Germinal center (tissue), 1 donor: ENCODE measurements around the gene CDKN3.
"Not testable (repeated sequence)": the region's sequence is repeated elsewhere in the genome, so short reads cannot be mapped to it uniquely, and the experiment has no call there.

ENCODE experiments used
- DNase-seq: peaks from one replicate; pipeline ENCODE4 v3.0.0; 2012; ENCODE audit warnings: mixed read lengths, low spot score

Gene CDKN3

DNA sequence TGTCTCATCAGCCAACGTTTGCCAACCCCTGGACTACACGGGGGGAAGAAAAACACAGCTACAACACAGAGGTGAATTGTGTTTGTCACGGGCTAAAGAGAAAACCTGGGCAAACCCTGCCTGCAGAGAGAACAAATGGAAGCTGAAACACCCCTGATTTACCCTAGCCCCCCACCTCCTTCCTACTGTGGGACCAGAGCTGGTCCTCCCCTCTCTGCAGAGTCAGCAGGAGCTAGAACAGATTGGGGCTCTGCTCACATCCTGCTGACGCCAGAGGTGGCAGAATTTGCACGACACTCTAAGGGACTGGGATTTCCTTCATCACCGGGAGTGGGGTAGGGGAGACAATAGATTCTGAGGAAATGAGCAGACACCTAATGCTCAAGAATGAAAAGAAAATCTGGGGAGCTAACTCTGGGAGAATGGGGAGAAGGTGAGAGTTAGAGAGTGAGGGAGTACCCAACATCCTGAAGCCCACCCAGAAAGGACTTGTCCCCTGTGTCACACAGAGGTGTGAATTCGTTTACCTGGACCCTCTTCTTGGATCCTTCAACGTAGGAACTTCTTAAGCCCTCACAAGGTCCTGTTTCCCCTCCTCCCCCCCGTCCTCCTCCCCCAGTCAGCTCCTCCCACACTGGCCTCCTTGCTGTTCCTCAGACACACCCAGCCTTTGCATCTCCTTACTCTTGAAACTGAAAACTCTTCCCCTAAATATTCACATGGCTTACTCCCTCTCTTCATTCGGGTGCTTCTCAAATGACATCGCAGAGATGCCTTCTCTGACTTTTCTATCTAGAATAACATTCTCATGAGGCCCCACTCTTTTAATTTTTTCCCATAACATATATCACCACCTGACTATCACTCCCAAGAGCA lies 26.2 kb upstream of the CDKN3 start:
- DNase-seq, result no peak

DNA sequence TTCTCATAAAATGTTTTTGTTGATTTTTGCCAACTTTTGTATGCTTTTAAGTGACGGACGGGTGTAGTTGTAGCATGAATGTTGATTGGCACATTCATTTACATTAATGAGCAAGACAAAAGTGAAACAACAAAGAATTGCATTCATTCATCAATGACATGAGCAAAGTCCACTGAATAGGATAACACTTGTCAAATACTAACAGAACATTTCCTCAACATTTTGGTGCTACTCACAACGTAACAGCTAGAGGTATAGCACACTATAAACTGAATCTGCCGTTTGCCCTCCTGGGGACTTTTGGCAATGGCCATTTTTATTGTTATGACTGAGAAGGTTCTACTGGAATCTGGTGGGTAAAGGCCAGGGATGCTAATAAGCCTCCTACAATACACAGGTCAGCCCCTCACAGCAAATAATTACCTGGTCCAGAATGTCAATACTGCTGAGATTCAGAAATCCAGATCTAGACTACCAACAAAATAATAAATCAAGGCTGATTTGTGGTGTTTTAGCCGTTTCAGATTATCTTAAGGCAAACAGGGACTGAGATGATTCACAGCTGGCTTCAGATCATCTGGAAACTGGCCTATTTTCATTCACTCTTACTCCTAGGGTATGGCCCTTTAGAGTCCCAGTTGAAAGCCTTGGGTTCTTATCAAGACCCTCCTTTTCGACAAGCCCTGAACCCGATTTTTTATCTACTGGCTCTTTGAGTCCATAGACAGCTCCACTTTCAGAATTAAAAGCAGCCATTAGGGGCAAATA lies 22.5 kb upstream of the CDKN3 start:
- DNase-seq, result no peak

DNA sequence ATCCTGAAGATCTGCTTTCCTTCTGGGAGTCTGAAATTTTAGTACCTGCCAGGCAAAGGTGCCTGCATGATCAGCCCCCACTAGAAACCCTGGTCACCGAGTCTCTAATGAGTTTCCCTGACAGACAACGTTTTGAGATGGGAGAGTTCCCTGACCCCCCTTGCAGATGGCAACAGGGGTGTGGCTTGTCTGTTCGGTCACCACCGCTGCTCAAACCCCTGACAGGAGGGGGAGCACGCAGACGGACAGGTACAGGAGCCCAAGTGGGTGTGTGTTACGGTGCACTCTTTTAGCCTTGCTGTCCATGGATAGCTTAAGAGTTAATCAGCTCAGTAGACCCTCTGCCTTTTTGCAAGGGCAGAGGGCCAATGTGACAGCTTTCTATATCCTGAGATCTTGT lies 19.3 kb upstream of the CDKN3 start:
- DNase-seq, result no peak

DNA sequence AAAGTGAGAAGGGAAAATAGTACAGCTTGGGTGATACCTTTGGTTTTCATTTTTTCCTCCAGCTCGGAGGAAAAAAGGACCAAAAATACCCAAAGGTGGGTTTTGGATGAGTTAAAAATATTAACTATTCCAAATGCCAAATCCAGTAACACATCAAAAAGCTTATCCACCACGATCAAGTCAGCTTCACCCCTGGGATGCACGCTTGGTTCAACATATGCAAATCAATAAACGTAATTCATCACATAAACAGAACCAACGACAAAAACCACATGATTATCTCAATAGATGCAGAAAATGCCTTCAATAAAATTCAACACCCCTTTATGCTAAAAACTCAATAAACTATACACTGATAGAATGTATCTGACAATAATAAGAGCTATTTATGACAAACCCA lies 17.9 kb upstream of the CDKN3 start:
- DNase-seq, result not testable (repeated sequence)

DNA sequence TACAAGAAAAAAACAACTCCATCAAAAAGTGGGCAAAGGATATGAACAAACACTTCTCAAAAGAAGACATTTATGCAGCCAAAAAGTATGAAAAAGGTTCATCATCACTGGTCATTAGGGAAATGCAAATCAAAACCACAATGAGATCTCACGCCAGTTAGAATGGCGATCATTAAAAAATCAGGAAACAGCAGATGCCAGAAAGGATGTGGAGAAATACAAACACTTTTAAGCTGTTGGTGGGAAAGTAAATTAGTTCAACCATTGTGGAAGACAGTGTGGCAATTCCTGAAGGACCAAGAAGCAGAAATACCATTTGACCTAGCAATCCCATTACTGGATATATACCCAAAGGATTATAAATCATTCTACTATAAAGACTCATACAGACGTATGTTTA lies 16.2 kb upstream of the CDKN3 start:
- not testable (repeated sequence) for DNase-seq

DNA sequence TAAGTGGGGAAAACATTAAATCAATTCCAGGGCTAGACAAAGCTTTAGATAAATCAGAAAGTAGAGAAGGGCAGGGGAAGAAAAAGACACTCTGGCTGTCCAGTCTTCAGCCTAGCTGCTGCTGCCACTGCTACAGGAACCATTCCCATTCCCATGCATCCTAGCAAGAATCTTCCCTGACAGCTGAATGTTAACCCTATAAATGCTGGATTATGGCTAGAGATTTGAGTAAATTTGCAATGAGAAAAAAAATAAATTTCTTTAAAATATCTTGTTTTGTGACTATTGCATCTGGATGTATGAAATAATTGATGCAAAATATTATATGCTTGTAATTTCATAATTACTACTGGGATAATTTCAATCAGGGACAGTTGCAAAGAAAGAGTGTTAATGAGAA lies 15.0 kb upstream of the CDKN3 start:
- DNase-seq, result no peak

DNA sequence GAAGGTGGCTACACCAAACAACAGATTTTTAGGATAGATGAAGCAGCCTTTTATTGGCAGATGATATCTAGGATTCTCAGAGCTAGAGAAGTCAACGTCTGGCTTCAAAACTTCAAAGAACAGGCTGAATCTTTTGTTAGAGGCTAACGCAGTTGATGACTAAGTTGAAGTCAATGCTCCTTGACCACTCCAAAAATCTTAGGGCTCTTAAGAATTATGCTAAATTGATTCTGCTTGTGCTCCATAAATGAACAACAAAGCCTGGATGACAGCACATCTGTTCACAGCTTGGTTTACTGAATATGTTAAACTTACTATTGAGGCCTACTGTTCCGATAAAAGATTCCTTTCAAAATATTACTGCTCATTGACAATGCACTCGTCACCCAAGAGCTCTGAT lies 13.0 kb upstream of the CDKN3 start:
- no peak for DNase-seq

DNA sequence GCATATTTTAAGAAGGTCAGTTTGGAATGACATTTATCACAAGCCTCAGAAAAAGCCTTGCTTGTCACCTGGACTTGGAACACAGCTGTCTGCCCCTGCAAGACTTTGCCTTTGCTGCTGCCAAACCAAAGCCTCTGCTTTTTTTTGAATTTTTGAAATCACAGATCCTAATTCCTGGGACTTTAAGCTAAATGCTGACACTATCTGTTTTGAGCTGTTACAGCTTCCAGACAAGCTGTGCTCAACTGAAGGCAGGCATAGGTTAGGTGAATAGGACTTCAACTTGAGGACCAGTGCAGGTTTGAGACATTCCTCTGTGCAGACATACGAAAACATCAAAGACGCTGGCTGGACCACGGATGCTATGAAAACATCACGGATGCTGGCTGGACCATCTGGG lies 11.3 kb upstream of the CDKN3 start:
- no peak for DNase-seq

DNA sequence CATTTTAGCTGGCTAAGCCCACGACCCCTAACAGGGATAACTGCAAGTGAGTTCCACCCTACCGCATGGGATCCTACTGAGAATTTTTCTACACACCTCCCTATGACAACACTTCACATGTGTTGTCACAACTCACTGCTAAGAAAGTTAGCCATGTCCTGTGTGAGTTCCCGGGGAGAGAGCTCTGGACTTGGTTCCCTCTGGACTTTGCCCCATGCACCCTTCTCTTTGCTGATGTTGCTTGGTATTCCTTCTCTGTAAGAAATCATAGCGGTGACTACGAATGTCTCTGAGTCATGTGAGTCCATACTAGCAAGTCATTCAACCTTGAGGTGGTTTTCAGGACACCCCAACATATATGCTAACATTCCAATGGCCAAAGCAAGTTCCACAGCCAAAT lies 9.5 kb upstream of the CDKN3 start:
- no peak for DNase-seq

DNA sequence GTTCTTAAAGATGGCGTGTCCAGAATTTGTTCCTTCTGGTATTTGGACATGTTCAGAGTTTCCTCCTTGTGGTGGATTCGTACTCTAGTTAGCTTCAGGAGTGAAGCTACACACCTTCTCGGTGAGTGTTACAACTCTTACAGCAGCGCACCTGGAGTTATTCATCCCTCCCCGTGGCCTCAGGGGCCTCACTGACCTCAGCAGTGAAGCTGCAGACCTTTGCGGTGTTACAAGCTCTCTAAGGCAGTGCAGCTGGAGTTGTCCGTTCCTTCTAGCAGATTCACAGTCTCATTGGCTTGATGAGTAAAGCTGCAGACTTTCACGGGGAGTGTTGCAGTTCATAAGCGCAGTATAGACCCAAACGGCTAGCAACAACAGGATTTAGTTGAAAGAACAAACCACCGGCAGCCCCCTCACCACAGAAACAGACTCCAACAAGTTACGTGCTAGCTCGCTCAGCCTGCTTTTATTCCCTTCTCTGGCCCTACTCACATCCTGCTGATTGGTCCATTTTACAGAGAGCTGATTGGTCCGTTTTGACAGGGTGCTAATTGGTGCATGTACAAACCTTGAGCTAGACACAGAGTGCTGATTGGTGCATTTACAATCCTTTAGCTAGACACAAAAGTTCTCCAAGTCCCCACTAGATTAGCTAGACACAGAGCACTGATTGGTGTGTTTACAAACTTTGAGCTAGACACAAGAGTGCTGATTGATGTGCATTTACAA lies 4.5 kb upstream of the CDKN3 start:
- DNase-seq, result no peak

DNA sequence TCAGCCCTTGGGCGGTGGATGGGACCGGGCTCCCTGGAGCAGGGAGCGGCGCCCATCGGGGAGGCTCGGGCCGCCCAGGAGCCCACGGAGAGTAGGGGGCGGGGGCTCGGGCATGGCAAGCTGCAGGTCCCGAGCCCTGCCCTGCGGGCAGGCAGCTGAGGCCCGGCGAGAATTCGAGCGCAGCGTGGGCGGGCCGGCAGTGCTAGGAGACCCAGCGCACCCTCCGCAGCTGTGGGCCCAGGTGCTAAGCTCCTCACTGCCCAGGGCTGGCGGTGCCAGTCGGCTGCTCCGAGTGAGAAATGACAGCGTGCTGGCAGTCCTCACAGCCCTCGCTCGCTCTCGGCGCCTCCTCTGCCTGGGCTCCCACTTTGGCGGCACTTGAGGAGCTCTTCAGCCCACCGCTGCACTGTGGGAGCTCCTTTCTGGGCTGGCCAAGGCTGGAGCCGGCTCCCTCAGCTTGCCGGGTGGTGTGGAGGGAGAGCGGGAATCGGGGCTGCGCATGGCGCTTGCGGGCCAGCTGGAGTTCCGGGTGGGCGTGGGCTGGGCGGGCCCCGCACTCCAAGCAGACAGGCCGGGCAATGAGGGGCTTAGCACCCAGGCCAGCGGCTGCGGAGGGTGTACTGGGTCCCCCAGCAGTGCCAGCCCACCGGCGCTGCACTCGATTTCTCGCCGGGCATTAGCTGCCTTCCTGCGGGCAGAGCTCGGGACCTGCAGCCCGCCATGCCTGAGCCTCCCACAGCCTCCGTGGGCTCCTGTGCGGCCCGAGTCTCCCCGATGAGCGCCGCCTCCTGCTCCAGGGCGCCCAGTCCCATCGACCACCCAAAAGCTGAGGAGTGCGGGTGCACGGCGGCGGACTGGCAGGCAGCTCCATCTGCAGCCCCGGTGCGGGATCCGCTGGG lies 3.6 kb upstream of the CDKN3 start:
- DNase-seq, result not testable (repeated sequence)

DNA sequence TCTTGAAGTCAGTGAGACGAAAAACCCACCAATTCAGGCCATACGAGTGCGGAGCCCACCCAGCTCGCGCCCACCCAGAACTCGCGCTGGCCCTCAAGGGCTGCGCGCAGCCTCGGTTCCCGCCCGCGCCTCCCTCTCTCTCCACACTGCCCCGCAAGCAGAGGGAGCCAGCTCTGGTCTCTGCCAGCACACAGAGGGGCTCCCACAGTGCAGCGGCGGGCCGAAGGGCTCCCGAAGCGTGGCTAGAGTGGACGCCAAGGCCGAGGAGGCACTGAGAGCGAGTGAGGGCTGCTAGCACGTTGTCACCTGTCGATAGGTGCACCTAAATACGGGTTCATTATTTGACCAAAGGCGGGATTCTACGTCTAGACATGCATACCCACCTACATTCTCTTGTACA lies 2.2 kb upstream of the CDKN3 start:
- no peak for DNase-seq

DNA sequence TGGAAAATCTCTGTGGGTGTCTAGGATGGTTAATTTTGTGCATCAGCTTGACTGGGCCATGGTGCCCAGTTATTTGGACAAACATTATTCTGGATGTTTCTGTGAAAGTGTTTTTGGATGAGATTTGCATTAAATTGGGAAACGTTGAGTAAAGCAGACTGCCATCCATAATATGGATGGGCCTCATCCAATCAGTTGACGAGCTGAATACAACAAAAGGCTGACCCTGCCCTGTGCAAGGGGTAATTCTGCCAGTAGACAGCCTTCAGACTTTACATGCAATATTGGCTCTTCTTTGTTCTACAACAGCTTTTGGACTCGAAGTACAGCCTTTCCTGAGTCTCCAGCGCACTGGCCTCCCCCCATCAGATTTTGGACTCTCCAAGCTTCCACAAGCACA lies 1.5 kb upstream of the CDKN3 start:
- no peak for DNase-seq

DNA sequence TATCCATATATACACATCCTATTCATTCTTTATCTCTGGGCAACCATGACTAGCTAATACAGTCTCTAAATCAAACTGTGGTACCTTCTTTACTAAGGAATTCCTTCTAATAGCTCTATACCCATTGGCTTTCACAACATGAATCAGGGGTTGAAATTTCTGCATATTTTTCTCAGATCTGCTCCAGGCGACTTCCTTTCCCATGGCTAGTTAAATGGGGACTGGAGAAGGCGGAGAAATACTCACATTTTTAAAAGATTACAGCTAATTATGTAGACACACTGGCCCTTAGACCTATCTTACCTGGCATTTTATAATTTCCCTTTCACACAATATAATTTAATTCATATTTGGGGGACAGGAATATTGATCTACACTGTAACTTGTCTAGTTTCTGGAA lies 1.1 kb upstream of the CDKN3 start:
- no peak for DNase-seq

DNA sequence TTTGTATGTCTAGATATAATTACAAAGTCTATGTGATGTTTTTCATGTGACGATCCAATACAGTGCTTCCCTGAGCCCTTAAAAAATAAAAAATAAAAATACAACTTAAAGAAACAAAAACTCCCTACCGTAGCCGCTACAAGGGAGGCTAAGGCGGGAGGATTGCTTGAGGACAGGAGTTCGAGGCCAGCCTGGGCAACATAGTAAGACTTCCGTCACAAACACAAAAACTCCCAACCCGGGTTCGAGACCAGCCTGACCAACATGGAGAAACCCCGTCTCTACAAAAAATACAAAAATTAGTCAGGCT lies 669 bp upstream of the CDKN3 start:
- no peak for DNase-seq

DNA sequence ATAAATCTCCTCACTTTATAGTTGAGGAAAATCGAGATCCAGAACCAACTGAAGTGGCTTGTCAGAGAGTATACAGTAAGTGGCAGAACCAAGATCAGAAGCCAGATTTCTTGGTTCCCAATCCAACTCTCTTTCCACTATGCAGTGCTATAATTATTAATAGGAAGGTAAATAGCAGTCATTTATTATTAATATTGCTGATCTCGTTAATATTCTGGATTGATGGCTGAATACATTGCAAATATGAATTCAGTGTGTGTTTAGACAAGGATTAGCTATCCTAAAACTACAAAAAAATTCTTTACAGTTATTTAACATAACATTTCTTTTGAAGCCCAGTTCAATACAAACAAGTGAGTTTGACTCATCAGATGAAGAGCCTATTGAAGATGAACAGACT lies 2.8 kb downstream of the CDKN3 start:
- DNase-seq, result no peak

DNA sequence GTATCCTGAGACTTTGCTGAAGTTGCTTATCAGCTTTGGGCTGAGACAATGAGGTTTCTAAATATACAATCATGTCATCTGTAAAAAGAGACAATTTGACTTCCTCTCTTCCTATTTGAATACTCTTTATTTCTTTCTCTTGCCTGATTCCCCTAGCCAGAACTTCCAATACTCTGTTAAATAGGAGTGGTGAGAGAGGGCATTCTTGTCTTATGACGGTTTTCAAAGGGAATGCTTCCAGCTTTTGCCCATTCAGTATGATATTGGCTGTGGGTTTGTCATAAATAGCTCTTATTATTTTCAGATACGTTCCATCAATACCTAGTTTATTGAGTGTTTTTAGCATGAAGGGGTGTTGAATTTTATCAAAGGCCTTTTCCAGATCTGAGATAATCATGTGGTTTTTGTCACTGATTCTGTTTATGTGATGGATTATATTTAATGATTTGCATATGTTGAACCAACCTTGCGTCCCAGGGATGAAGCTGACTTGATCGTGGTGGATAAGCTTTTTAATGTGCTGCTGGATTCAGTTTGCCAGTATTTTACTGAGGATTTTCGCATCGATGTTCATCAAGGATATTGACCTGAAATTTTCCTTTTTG lies 6.7 kb downstream of the CDKN3 start:
- not testable (repeated sequence) for DNase-seq

DNA sequence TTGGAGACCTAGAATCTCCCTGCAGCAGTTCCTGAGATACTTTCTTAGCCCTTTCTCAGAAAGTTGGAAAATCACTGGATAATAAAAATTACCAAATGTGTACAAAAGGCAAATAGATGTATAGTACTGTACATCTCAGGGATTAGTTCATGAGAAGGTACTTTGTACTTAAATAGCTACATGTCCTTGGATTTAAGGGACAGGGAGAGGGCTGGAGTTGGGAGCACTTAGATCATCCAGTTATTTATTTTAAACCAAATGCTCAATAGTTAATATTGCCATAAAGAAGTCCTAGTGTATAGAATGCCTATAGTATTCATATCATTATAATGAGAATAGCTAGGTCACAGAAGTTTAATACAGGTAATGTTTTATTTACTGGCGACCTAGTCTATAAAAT lies 13.4 kb downstream of the CDKN3 start:
- no peak for DNase-seq

DNA sequence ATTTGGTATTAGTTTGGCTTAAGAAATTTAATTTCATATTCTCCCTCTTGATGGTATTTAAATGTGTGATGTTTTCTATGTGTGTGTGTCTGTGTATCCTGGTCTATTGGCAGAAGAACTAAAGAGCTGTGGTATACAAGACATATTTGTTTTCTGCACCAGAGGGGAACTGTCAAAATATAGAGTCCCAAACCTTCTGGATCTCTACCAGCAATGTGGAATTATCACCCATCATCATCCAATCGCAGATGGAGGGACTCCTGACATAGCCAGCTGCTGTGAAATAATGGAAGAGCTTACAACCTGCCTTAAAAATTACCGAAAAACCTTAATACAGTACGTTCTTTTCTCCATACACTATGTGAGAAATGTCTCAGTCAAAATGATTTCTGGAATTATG lies 14.6 kb downstream of the CDKN3 start:
- DNase-seq, result no peak

DNA sequence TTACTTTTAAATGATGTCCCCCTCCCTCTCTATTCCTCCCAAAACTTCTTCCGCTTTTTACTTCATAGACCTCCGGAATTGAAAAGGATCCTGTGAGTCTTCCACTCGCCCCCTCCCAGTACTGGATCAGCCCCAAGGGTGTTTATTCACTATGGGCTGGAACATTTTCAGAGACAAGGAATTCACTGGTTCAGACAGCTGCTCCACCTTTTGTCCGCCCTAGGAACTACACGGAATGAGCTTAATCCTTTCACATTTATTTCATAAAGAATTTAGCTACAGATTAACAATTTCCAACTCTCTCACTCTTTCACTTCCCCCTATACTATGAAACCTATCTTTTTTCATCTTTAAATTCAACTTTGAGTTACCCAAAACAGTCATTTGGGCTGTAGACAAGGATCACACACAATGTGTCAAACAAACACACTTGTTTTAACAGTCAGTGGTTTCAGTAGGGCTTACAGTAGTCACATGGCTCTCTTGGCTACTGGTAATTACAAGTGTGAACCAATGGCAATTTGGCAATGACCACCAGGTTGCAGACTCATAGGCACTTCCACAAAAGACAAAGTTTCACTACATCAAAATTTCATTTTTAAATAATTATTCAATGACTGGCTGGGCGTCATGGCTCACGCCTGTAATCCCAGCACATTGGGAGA lies 23.8 kb downstream of the CDKN3 start:
- DNase-seq, result no peak

DNA sequence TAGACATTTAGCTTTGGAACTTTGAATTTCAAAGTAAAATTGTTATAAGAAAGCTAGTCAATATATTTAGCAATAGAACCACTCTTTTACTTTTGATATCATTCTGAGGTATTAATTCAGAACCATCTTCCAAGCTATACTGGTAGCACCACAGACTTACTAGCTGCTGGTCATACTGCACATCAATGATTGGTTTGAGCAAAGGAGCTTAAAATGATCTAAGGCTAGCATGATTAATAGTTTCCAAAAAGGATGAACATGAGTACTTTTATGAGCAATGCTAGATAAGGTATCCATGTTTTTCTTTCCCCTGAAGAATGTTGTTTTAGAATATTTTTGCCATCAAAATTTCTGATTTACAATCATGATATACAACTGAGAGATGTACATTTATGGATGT lies 27.2 kb downstream of the CDKN3 start:
- no peak for DNase-seq
